ENCODE measurements around the gene CXCL10.
"Not testable (repeated sequence)": the region's sequence is repeated elsewhere in the genome, so short reads cannot be mapped to it uniquely, and the experiment has no call there.

CXCL10 gene

DNA sequence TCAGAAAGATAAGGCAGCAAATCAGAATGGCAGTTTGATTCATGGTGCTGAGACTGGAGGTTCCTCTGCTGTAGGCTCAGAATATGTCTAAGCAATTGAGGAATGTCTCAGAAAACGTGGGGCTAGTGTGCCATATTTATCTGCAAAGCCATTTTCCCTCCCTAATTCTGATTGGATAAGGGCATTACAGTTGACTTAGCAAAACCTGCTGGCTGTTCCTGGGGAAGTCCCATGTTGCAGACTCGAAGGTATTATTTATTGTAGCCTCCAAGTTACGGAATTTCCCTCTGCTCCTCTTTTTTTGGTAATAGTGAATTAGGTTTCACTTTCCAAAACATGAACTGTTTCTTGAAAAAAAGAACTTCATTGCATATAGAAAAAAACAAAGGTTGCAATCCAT is at the start of gene CXCL10:
Gene CXCL10, minus strand, starts transcription at position 109 of the 400 bp plus-strand sequence. Its CDS starts 66 bp downstream, at position 43.
- DNase-seq: no peak

DNA sequence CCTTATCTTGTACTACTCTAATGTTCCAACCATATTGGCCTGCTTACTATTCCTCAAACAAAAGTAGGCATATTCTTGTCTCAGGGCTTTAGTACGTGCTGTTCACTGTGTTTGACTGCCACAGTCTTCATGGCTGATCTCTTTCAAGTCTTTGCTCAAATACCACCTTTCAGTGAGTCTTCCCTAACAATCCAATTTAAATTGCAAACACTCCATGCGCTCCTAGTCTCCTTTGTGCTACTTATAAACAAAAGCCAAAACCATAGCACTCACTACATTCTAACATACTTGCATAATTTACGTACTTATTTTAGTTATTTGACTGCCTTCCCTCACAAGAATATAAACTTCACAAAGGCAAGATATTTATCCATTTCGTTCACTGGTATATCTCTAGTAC is 49.5 kb upstream of the CXCL10 start:
- no peak for DNase-seq

DNA sequence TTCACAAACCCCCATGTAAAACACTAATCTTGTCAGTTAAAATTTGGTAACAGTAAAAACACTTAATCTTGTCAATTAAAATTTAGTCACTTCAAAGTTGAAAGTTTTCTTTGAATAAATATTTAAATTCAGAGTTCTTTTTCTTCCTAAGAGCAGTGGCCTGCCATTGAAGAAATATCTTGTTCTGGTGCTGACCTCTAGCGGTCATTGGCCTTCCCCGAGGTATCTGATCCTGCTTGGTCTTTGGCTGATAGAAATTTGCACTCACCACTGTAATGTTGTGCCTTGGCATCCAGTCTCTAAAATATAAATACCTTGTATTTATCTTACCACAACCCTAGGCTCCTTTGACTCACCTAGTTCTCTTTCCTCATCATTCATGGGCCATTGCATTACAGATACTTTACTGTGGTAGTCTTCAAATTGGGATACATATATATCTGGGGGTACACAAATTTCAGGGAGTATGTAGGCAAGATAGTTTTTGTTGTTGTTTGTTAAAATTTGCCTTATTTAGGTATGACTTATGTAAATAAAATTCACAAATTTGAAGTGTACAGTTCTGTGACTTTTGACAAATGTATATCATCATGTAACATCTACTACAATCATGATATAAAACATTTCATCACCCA is 44.5 kb upstream of the CXCL10 start:
- DNase-seq: peak; percentile 18 to 55

DNA sequence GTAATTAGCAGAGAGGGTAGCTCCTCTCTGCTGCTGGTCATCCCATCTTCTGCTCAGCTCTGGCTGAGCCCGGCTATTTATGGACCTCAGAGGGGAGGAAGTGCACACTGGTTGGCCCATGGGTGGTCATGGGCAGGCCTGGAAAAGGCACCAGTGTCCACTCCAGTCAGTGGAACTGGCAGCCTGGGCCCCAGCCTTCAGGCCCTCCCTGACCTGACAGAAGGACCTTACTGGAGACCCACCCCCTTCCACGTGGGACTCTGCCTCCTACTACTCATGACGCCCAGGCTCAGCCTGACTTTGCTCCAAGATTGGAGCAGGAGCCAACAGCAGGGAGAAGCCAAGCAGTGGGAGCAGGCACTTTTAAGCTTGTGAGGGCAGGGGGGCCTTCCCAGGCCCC is 43.2 kb upstream of the CXCL10 start:
- DNase-seq: no peak

DNA sequence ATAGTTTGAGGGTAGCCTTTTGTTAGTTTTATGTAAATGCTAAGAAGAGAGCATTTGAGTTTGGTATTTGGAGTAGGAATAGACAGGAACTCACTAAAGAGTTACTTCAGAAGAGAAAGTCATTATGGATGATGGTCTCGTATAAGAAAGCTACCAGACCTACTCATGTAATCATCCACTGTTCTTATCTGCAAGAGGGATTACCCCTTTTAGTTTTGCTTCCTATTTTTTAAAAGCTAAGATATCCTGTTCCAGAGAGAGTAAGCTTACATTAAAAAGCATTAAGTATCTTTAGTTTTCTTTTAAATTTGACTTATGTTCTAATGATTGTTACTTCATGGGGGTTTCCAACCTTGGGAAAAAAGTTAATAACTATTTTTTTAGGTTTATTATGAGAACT is 38.7 kb upstream of the CXCL10 start:
- no peak for DNase-seq

DNA sequence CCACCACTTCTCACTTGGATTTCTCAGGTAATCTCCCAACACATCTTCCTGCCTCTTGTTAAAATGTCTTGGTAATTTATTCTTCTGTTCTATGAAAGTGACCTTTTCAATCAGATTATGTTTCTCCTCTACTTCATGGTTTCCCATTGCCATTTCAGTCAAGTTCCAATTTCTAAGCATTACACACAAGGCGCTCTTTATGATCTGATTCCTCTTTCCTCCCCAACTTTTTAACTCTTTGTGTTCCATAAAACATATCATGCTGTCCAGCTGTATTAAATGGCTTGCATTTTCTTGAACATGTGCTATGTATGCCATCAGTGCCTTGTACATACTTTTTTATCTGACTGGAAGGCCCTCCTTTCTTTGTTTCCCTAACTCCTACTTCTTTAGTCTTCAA is 38.1 kb upstream of the CXCL10 start:
- no peak for DNase-seq

DNA sequence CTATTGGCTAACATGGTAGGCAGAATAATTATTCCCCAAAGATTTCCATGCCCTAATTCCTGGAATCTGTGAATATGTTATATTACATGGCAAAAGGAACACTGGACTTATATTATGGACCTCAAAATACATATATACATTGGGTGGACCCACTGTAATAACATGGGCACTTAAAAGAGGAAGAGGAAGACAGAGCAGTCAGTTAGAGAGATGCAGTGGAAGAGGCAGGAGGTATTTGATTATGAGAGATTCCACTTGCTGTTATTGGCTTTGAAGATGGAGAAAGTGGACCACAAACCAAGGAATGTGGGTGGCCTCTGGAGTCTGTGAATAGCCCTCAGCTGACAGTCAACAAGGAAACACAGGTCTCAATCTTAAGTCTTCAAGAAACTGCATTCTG is 37.2 kb upstream of the CXCL10 start:
- no peak for DNase-seq

DNA sequence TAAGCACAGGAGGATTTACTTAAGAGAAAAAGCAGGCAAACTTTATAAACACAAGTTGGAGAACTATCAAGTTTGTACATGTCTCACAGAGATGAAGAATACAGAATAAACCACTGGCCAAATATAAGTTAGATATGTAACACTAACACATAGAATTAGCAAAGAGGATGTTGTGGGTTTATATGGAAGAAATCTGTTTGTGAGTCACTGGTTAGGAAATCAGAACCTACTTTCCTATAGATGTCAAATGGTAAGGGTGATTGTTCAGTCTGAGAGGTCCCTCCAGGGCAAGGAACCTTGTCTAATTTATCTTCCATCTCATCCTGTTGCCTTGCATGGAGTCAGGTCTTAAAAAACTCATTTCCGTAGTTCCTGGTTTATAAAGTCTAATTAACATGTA is 36.5 kb upstream of the CXCL10 start:
- no peak for DNase-seq

DNA sequence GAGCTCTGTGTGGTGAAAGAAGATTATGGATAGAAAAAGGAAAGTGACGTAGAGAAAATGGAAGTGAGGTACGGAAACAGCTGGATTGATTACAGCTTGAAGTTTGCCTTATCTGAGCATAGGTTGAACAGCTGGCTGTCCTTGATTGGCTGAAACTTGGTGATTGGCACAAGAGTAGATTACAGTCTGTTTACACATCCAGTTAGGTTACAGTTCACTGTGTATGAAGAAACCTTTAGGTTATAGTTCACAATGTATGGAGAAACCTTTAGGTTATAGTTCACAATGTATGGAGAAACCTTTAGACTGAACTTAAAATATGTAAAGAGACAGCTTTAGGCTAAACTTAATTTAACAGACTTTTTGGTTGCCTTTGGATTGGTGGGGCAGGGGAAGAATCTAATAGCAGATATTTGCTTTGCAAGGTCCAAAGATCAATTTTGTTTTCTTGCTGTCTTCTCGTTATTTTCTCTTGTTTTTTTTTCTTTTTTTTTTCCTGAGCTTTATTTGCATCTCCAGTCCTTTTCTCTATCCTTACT is 35.7 kb upstream of the CXCL10 start:
- DNase-seq: no peak

DNA sequence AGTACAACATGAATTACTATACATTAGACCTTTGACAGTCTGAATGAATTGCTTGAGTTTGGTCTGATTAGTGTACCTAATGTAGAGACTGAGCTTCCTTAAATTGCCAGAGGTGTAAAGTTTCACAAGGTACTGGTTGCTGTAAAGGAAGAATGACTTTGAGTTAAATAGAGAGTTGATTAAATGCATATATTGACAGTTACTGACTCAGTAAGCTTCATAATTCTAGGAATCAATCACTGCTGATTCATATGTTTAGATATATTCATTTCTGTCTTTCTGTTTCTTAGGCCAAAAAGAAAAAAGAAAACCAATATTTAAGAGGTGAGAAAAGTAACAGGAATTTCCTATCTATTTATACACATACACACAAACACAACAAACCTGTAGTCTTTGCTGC is 35.0 kb upstream of the CXCL10 start:
- DNase-seq: no peak

DNA sequence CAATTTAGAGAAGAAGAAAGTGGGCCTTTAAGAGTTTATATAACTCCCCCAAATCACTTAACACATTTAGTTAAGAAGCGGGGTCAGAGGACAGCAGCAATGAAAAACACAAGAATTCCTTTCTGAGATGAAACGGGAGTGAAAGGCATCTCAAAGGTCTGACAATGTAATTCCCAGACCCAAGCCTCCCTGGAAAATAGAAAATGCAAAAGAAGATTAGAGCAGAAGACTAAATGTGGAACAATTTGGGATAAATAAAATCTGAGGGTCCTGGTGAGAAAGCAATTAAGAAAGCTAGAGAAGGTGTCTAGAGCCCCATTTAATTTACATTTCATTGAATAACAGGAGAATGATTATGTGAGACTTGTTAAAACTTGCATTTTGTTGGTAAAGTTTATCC is 32.1 kb upstream of the CXCL10 start:
- no peak for DNase-seq

DNA sequence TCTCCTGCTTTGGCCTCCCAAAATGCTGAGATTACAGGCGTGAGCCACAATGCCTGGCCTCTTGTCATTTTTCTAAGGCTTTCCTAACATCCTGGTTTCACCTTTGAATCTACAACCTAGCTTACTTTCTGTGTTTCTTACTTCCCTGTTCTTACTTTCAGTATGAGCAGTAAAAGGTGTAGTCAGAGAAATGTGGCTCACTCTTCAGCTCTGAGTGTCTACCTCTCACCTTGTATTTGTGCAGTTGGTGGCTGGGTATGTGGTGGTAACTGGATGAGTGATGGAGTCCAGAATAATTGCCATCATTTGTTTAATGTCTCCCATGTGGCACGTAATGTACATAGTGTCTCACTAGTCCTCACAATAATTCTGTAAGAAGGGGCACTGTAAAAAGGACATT is 31.7 kb upstream of the CXCL10 start:
- DNase-seq: no peak

DNA sequence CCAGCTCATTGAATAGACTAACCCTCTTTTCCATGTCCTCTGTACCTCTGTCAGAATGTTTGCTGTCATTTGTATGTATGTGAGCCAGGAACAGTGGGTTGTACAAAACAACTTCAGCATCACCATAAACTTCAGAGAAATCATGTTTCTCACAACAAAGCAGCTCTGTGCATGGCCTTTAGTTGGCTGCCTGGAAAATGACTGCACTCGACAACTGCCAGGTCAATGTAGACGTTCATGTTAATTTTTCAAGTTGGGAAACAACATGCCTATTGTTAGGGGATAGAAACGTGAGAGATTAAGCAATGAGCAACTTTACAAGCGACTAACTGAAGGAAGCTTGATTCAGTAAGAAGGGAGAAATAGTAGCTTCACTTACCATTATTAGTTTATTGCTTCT is 30.4 kb upstream of the CXCL10 start:
- DNase-seq: no peak

DNA sequence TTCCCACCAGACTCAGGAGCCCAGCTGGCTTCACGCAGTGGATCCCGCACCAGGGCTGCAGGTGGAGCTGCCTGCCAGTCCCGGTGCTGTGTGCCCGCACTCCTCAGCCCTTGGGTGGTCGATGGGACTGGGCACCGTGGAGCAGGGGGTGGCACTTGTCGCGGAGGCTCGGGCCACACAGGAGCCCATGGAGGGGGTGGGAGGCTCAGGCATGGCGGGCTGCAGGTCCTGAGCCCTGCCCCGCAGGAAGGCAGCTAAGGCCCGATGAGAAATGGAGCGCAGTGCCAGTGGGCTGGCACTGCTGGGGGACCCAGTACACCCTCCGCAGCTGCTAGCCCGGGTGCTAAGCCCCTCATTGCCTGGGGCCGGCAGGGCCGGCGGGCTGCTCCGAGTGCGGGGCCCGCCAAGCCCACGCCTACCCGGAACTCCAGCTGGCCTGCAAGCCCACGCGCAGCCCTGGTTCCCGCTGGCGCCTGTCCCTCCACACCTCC is 27.3 kb upstream of the CXCL10 start:
- DNase-seq: not testable (repeated sequence)

DNA sequence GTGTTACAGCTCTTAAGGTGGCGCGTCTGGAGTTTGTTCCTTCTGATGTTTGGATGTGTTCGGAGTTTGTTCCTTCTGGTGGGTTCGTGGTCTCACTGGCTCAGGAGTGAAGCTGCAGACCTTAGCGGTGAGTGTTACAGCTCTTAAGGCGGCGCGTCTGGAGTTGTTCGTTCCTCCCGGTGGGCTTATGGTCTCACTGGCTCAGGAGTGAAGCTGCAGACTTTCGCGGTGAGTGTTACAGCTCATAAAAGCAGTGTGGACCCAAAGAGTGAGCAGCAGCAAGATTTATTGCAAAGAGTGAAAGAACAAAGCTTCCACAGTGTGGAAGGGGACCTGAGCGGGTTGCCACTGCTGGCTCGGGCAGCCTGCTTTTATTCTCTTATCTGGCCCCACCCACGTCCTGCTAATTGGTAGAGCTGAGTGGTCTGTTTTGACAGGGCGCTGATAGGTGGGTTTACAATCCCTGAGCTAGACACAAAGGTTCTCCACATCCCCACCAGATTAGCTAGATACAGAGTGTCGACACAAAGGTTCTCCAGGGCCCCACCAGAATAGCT is 26.6 kb upstream of the CXCL10 start:
- not testable (repeated sequence) for DNase-seq

DNA sequence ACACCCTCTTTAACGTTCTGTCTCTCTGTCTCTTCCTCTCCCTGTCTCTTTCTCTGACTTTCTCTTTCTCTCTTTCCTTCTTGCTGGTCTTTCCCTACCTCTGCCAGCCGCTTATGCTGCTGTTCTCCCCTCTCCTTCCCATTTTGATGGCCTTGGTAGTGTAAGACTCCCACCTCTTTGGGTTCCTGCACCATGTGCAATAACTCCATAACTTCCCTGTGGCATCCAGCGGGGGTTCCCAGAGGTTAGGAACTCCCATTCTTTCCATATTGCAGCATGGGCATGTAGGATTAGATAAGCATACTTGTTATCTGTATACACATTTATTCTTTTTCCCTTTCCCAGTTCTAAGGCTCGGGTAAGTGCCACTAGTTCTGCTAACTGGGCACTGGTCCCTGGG is 21.4 kb upstream of the CXCL10 start:
- DNase-seq: not testable (repeated sequence)

DNA sequence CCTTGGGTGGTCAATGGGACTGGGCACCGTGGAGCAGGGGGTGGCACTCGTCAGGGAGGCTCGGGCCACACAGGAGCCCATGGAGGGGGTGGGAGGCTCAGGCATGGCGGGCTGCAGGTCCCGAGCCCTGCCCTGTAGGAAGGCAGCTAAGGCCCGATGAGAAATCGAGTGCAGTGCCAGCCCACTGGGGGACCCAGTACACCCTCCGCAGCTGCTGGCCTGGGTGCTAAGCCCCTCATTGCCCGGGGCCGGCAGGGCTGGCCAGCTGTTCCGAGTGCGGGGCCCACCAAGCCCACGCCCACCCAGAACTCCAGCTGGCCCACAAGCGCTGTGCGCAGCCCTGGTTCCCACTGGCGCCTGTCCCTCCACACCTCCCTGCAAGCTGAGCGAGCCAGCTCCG is 20.0 kb upstream of the CXCL10 start:
- DNase-seq: not testable (repeated sequence)

DNA sequence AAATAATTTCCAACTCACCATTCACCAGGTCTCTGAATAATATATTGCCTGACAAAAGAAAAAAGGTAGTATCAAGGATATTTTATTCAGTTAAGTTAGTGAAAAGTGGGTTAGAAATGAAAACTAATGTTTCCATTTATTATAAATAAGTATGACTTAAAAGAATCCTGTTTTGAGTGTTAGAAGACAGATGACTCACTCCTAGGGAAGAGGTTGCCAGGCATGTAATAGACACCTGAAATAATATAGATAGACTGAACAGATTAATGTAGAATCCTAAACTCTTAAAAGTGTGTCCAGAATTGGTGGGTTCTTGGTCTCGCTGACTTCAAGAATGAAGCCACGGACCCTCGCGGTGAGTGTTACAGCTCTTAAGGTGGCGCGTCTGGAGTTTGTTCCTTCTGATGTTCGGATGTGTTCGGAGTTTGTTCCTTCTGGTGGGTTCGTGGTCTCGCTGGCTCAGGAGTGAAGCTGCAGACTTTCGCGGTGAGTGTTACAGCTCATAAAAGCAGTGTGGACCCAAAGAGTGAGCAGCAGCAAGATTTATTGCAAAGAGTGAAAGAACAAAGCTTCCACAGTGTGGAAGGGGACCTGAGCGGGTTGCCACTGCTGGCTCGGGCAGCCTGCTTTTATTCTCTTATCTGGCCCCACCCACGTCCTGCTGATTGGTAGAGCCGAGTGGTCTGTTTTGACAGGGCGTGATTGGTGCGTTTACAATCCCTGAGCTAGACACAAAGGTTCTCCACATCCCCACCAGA is 19.1 kb upstream of the CXCL10 start:
- not testable (repeated sequence) for DNase-seq

DNA sequence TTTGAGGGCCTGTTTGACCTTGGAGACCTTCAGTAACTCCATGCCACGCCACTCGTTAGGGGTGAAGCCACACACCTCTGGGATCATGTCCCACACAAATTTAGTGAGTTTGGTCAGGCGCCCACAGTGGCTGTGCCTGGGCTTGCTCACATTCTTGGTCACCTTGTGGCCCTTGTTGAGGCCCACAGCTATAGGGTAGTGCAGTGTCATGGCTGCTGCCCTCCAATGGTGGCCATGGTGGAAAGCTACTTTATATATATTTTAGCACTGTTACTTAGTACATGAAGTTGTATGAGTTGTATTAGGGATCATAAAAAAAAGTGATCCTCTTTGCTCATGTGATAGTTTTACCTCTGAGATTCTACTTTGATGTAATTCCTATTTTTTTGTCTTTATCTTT is 13.6 kb upstream of the CXCL10 start:
- DNase-seq: no peak

DNA sequence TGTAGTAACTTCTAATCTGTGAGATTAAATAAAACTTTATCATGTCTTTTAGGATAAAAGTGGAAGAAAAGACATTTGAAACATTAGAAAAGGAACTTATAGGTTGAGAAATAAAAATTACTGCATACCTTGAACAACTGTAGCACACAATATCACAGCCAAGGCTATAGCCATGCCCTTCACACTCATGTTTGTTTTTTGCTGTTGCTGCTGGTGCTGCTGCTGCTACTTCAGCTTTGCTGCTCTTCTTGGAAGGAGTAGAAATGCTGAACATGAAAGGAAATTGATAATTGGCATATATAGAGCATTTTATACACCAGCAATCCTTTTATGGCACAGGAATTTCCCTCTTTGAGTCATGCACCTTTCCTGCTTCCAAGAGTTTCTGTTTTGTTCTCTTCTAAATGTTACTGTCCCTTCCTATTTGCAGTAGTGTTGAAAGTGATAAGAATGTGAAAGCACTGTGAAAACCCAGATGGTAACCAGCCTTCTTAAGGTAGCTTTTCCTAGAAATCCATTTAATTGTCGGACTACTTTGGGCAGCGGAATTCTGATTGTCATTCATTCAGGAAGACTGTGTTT is 12.6 kb upstream of the CXCL10 start, which contains the start of gene CXCL11:
Gene CXCL11, minus strand, starts transcription at position 272 of the 582 bp plus-strand sequence. Its CDS starts 83 bp downstream, at position 189.
- DNase-seq: no peak

DNA sequence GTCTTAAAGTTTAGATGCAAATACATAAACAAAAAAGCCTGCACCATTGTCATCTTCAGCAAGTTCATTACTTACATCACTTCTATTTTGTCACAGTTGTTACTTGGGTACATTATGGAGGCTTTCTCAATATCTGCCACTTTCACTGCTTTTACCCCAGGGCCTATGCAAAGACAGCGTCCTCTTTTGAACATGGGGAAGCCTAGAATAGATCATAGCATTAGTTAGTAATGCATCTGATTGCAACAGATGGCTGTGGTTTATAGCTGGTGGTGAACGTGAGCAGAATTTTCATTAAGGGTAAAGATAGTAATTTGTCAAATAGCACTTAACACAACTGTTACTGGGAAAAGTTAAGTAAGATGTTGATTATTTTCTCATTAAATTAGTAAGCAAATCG is 11.8 kb upstream of the CXCL10 start:
- DNase-seq: no peak

DNA sequence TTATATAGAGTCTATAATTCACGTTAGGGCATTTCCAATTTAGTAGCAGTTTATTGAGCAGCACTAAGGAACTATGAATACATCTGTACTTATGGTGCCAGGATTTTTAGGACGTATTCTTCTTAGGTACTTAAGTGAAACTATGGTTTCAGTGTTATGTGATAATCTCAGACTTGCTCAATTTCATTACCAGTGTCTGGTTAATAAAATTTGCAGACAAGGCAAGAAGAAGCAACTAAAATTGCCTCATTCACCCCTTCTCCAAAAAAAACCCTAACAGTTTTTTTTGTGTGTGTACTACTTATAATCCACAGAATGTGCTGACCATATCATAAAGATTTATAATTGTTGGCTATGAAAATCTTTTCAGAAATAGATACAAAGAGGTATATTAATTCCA is 6.0 kb upstream of the CXCL10 start:
- DNase-seq: no peak

DNA sequence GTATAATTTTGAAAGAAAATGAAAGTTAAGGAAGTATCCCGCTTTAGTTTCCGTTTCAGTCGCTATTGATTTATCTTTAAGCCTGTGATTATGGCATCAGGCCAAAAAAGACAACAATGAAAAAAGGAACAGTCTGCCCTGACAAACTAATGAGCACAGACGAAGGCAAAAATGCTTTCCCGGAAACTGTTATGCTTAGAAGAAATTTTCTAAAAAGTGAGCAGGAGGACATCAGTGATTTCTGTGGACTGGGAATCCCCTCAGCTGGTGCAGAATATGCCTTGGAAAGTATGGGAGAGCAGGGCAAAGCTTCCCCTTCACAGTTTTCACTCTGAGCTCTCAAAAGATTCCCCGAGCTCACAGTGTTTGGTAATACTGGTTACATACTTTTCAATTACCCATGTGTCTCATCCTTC is 5.1 kb upstream of the CXCL10 start:
- DNase-seq: no peak
